HG03460 (cell line): ENCODE measurements around the gene SLC27A3.
"Not testable (repeated sequence)": the region's sequence is repeated elsewhere in the genome, so short reads cannot be mapped to it uniquely, and the experiment has no call there.

Experiments
- ATAC-seq: cut with Tn5 transposase; IDR thresholded peaks from one replicate; pipeline ENCODE4 v1.9.1; 2021; ENCODE audit not compliant: unreplicated experiment

The SLC27A3 gene

GRCh38 chr1:153760440-153760839 lies 14.8 kb upstream of the SLC27A3 start:
- no peak for ATAC-seq

DNA sequence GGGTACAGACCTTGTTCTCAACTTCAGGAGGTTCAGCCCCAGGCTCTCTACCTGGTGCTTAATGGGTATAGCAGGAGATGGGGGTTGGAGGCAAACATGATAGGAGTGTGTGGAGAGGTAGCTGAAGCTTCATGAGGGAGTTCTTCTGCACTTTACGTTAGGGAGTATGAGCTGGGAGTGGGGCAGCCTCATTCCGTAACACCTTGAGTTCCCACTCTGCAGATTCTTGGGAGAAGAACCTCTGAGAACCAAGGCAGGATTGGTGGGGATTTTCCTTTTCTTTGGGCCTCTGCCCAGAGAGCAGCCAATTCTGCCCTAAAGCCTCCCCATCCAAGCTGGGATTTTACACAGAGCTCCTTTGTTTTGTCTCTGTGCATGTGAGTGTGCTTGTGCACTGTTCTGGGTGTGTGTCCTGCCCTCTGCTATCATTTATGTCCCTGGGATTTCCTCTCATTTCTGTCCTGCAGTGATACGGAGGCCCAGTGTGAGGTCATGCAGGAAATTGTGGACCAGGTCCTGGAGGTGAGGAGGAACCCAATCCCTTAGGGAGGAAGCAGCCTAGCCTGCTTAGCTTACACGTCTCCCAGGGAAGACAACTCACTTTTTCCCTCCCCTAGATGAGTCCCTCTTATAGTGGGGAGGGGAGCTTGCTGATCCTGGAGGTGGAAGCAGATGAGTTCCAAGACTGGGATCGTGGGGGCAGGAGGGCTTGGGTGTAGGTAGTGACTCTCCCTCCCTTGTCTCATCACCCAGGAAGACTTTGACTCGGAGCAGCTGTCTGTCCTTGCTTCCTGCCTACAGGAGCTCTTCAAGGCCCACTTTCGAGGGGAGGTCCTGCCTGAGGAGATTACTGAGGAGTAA lies 11.6 kb upstream of the SLC27A3 start:
- ATAC-seq = no peak

GRCh38 chr1:153764310-153764709 lies 10.9 kb upstream of the SLC27A3 start:
- ATAC-seq = no peak

GRCh38 chr1:153766663-153767062 lies 8.5 kb upstream of the SLC27A3 start:
- ATAC-seq = not testable (repeated sequence)

DNA sequence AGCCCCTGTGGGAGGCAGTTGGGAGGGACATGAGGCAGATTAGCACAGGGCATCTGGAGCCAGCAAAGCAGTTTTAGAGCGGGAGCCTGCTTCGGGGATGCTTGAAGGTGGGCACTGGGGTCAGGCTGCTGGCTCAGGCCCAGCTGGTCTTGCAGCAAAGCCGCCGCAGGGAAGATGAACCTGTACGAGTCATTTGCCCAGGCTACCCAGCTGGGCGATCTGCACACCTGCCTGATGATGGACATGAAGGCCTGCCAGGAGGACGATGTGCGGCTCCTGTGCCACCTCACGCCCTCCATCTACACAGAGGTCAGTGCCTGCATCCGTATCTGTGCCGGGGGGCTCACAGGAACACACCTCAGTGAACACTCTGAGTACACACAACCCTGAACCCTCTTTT lies 7.7 kb upstream of the SLC27A3 start:
- no peak for ATAC-seq

DNA sequence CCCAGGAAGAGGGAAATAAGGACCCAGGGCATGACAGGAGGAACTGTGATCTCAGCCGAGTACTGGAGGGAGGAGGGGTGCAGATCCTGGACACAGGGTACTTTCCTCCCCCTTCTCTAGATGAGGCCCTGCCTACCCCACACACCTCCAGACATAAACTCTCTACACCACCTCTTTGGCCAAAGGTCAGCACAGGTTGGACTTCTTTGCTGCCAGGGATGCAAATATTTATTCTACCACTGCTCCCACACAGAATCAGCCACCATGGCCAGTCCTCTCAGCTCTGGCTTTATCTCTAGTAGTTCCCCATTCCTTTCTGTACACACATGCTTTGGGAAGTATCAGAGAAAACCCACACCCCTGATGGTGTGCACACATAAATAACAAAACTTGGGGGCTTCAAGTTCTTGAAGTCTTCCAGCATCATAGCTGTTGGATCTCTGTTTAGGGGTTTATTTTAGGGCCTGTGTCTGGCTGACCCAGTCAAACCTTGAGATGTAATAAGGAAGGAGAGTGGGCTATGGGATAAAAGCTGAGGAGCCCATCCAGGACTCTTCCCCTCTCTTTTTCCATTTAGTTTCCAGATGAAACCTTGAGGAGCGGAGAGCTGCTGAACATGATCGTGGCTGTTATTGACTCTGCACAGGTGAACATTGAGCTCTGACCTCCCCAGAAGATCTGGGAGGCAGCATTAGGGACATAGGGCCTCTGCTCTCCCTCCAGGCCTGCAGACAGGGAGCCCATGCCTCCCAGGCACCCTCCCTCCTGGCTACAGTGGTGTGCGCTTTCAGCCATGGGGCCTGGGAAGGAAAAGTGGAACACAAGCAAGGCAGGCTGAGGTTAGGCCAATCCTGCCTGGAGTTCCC lies 6.7 kb upstream of the SLC27A3 start:
- ATAC-seq = no peak

GRCh38 chr1:153769221-153769620 lies 6.0 kb upstream of the SLC27A3 start:
- no peak for ATAC-seq

DNA sequence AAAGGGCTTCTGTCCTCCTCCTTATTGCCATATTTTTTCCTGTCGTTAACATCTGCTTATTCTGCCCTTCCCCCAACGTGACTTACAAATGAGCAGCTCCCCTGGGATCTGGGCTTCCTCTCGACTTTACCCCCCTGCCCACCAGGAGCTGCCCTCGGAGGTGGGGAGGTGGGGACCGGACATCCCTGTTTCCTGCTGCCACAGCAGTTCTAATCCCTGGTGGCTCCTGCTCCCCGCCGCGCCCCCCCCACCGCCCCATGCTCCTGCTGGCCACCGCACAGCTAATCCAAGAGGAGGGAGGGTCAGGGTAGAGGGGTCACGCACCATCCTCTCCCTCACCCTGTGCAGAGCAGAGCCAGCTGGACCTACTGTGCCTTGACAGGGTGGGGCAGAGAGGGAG lies 4.4 kb upstream of the SLC27A3 start:
- ATAC-seq = no peak

- no peak for ATAC-seq
Measured at GRCh38 chr1:153771261-153771660, 3.9 kb upstream of the SLC27A3 start.

GRCh38 chr1:153771841-153772593 lies 3.2 kb upstream of the SLC27A3 start:
- no peak for ATAC-seq

GRCh38 chr1:153773096-153773921 lies 1.9 kb upstream of the SLC27A3 start:
- ATAC-seq = no peak

DNA sequence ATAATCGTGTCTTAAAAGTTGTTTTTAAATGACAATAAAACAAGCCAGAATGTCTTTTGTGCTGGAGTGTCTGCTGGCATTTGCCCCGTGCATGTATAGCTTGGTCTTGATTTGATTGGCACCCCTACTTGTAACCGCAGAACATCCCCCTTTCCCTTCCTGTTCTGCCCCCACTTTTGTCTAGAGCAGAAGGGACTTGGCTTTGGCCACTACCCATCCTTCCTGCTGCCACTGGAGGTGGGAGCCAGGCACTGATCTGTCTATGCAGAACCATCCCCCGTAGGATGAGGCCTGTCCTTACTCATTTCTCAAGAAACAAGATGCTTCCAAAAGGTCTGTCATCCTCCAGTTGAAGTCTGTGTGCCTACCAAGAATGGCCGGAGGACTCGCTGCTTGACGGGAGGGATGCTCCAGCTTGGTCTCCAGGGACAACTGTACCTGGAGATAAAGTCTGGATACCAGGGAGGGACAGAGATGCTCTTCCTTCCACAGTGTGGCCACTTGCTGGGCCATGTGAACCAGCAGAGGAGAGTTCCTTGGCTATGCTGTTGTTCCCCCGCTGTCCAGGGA lies 1.1 kb upstream of the SLC27A3 start:
- no peak for ATAC-seq

DNA sequence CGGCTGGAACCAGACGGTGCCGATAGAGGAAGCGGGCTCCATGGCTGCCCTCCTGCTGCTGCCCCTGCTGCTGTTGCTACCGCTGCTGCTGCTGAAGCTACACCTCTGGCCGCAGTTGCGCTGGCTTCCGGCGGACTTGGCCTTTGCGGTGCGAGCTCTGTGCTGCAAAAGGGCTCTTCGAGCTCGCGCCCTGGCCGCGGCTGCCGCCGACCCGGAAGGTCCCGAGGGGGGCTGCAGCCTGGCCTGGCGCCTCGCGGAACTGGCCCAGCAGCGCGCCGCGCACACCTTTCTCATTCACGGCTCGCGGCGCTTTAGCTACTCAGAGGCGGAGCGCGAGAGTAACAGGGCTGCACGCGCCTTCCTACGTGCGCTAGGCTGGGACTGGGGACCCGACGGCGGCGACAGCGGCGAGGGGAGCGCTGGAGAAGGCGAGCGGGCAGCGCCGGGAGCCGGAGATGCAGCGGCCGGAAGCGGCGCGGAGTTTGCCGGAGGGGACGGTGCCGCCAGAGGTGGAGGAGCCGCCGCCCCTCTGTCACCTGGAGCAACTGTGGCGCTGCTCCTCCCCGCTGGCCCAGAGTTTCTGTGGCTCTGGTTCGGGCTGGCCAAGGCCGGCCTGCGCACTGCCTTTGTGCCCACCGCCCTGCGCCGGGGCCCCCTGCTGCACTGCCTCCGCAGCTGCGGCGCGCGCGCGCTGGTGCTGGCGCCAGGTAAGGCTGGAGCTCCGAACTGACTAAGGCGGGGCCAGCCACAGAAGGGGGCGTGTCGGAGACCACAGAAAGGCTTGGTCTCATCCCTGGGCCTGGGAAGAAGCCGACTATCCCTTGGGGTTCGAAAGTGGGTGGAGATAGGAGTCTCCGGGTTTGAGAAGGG lies 486 bp downstream of the SLC27A3 start:
- ATAC-seq = peak; percentile 56

- ATAC-seq = no peak
Measured at GRCh38 chr1:153776352-153776751, 1.1 kb downstream of the SLC27A3 start.

- ATAC-seq = no peak
Measured at GRCh38 chr1:153776845-153777370, 1.7 kb downstream of the SLC27A3 start.

DNA sequence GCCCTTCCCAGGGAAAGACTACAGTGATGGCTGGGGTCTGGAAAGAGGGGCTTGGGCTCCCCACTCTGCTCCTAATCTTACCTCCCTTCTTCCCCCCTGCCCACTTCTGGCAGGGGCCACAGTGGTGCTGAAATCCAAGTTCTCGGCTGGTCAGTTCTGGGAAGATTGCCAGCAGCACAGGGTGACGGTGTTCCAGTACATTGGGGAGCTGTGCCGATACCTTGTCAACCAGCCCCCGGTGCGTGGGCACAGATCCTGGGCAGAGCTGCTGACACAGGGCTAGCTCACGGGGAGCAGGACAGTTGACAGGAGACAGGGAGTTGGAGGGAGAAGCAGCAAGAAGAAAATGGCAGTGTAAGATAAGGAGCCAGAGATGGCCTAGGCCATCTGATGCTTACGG lies 2.4 kb downstream of the SLC27A3 start:
- no peak for ATAC-seq

- ATAC-seq = no peak
Measured at GRCh38 chr1:153778051-153778823, 3.0 kb downstream of the SLC27A3 start.

- no peak for ATAC-seq
Measured at GRCh38 chr1:153778824-153779519, 3.8 kb downstream of the SLC27A3 start.
